ENCODE measurements around the gene SPHKAP. TPM values are rescaled to one million over a fixed set of nuclear protein-coding genes. Genes with fewer than 3 reads are reported as not detected.

The SPHKAP gene
- total and polyA plus RNA-seq, 10 donors, result 0.02 to 8.2 (median 0.91) TPM; not detected in 1

DNA sequence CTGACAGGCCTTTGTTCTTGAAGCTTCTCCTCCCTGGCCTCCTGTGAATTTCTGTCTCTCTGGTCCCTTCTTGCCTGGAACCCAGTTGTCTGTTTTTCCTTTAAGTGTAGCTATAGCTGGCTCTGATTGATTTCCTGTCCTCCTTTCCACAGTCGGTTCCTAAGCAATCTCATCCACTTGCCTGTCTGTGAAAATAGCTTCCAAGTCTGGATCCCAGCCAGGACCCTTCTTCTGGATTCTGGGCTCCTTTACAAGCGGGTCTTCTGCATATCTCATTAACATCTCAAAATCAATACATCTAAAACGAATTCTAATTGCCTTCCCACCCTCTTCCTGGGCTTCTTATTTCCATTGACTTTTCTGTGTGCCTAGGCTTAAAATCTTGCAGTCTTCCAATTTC is 185.1 kb downstream of the SPHKAP start:
- Histone ChIP-seq H3K4me1 (no peaks in the 10 kb centered on the region), H3K27ac (no peak overlapping the region), H3K4me3 (no peak overlapping the region), H3K9me3 (no peaks in the 10 kb centered on the region), H3K36me3 (no peaks in the 10 kb centered on the region), H3K27me3 (replicated peaks in 1 of 7) (no peaks in the 10 kb centered on the region)
- TF ChIP-seq POLR2AphosphoS5 (IDR thresholded peaks at IDR 0.05) (no peak), POLR2A (IDR thresholded peaks at IDR 0.05) (no peak)
- TF ChIP-seq, protein P1, sequence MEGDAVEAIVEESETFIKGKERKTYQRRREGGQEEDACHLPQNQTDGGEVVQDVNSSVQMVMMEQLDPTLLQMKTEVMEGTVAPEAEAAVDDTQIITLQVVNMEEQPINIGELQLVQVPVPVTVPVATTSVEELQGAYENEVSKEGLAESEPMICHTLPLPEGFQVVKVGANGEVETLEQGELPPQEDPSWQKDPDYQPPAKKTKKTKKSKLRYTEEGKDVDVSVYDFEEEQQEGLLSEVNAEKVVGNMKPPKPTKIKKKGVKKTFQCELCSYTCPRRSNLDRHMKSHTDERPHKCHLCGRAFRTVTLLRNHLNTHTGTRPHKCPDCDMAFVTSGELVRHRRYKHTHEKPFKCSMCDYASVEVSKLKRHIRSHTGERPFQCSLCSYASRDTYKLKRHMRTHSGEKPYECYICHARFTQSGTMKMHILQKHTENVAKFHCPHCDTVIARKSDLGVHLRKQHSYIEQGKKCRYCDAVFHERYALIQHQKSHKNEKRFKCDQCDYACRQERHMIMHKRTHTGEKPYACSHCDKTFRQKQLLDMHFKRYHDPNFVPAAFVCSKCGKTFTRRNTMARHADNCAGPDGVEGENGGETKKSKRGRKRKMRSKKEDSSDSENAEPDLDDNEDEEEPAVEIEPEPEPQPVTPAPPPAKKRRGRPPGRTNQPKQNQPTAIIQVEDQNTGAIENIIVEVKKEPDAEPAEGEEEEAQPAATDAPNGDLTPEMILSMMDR (IDR thresholded peaks at IDR 0.05 in 8 of 11, conservative IDR thresholded peaks at IDR 0.05 in 3 of 11), result no peak
- intact Hi-C loops (cut with DNase I; ENCODE audit: low total_unique reads), result no loop called here
- WGBS, 5 donors, result 44 to 52% (median 50%) methylated on average over 3 of the region's 3 CpGs
- no peak for DNase-seq

DNA sequence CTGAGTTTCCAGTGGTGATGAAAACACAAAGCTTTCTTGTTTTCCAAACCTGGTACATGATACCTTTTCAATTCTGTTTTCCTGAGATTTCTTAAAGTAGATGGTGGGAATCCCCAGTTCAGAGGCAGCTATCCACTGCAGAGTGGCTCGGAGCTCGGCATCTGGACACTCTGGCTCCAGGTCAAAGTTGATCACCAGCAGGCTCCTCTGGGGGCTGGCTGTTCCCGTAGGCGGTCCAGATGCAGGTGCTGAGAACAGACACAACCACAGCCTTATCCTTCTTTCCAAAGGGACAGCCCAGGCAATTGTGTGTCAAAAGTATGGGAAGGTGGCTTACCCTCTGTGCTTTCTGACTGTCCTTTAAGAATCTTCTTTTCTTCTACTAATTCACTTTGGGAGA is 190.6 kb downstream of the SPHKAP start:
- intact Hi-C loops (cut with DNase I; ENCODE audit: low total_unique reads), result no loop called here
- no peaks in the 10 kb centered on the region for H3K27me3 ChIP-seq (replicated peaks in 1 of 7)
- H3K27ac ChIP-seq, result no peak overlapping the region
- no peak for DNase-seq
- WGBS, 5 donors, result 79 to 85% (median 82%) methylated on average over 4 of the region's 4 CpGs
- H3K4me3 ChIP-seq, result no peak overlapping the region
- no peaks in the 10 kb centered on the region for H3K4me1 ChIP-seq
- no peaks in the 10 kb centered on the region for H3K36me3 ChIP-seq
- TF ChIP-seq POLR2A (IDR thresholded peaks at IDR 0.05) (no peak), POLR2AphosphoS5 (IDR thresholded peaks at IDR 0.05) (no peak)
- TF ChIP-seq, protein P1 (IDR thresholded peaks at IDR 0.05 in 8 of 11, conservative IDR thresholded peaks at IDR 0.05 in 3 of 11), result no peak
- H3K9me3 ChIP-seq, result no peaks in the 10 kb centered on the region

DNA sequence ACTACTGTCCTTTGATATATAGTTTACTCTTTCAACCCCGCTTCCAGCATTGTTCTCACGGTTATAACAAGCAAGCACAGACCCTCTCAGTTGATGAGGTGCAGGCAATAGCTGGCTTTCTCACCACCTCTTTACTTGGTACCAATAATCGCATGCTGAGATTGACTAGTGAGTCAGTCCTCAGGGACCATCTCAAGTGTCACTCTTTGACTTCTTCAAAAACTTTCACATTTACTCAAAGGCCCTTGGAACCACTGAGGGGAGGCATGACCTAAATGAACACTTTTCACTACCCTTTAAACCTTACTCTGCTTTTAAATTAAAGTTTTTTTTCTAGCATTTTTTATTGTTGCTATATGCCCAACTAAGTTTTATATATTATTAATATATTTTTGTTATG is 208.2 kb downstream of the SPHKAP start:
- 72 to 85% (median 82%) methylated on average over 3 of the region's 3 CpGs for WGBS, 5 donors
- DNase-seq, result no peak
- H3K27ac ChIP-seq, result no peak overlapping the region
- H3K36me3 ChIP-seq, result no peaks in the 10 kb centered on the region
- H3K4me1 ChIP-seq, result no peaks in the 10 kb centered on the region
- no peak overlapping the region for H3K4me3 ChIP-seq
- intact Hi-C loops (cut with DNase I; ENCODE audit: low total_unique reads), result no loop called here
- H3K27me3 ChIP-seq (replicated peaks in 1 of 7), result no peaks in the 10 kb centered on the region
- no peaks in the 10 kb centered on the region for H3K9me3 ChIP-seq
- TF ChIP-seq POLR2A (IDR thresholded peaks at IDR 0.05) (no peak), POLR2AphosphoS5 (IDR thresholded peaks at IDR 0.05) (no peak)
- TF ChIP-seq, protein P1 (IDR thresholded peaks at IDR 0.05 in 8 of 11, conservative IDR thresholded peaks at IDR 0.05 in 3 of 11), result no peak

DNA sequence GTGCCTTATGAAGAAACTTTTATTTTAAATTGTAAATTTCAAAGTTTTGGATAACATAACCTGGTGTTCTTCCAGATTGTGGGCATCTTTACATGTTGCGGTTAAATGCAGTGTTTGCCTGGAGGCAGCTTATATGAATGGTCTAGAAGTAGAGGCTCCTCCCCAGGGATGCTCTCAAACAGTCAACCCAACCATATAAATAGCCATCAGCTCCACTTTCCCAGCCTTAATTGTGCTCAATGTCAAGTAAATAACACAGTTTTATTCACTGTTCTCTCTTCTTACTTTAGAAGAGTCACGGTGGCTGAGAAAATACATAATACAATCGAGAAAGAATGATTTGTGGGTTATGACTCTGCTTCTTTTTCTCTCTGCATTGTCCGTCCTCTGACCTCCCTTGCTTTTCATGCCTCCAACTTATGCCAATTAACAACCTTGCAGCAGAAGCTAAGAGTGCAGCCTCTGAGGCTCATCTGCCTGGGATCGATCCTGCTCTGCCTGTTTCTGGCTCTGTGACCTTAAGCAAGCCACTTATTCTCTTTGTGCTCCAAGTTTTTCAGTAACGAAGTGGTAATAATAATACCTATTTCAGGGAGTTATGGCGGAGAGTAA is 209.8 kb downstream of the SPHKAP start:
- H3K27ac ChIP-seq, result no peak overlapping the region
- TF ChIP-seq POLR2A (IDR thresholded peaks at IDR 0.05) (no peak), POLR2AphosphoS5 (IDR thresholded peaks at IDR 0.05) (no peak)
- TF ChIP-seq, protein P1 (IDR thresholded peaks at IDR 0.05 in 8 of 11, conservative IDR thresholded peaks at IDR 0.05 in 3 of 11), result no peak
- H3K27me3 ChIP-seq (replicated peaks in 1 of 7), result no peaks in the 10 kb centered on the region
- H3K36me3 ChIP-seq, result no peaks in the 10 kb centered on the region
- intact Hi-C loops (cut with DNase I; ENCODE audit: low total_unique reads), result no loop called here
- H3K4me3 ChIP-seq, result no peak overlapping the region
- H3K9me3 ChIP-seq, result no peaks in the 10 kb centered on the region
- no peak for DNase-seq
- WGBS, 5 donors, result 82 to 89% (median 86%) methylated on average over 7 of the region's 7 CpGs
- H3K4me1 ChIP-seq, result no peaks in the 10 kb centered on the region

All from spleen (tissue), 11 donors.